ENCODE measurements around the gene KLHL22. TPM values are rescaled to one million over a fixed set of nuclear protein-coding genes. Genes with fewer than 3 reads are reported as not detected.

The KLHL22 gene
- total and polyA plus RNA-seq, 2 of the 8 experiments (the other 6 are each of a cell fraction or from before 2014, with no cell fraction given): 9.4 to 16.2 TPM

DNA sequence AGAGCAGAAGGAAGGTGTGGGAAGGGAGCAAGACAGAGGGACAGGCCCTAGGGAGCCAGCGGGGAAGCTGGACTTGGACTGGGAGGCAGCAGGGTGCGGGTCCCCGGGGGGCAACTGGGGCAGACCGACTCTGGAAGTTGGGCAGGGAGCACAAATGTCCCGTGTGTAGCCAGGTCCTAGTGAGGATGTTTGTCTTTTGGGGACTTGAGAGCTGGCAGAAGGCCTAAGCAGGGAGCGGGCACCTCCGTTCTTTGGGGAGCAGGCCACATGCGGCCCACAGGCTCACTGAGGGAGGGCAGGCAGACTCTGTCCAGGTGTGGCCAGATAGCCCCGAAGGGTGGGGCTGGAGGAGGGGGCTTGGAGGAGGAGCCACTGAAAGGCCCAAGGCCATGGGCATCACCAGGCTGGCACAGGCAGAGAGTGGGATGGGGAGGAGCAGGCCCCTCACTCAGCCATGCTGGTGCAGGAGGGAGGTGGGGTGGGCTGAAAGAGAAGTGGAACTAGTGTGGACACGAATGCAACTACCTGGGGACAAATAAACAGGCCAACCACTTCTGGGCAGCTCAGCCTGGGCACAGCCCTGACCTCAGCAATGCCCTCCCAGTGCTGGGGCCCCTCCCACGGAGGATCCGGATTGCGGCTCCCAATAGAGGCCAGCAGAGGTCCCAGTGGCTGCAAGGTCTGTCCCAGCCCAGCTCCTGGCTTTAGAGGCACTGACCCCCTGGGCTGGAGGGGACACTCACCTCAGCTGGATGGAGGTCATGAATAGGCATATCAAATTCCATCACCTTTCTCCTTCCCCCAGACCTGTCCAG lies 56.7 kb downstream of the KLHL22 start:
- ChIA-PET POLR2A (ENCODE audit: partially characterized antibody) (interaction anchor here (1.1 to 1.5 kb wide), 2 partner anchors 26 to 44 kb away, joined by 3 to 4 read pairs; no protein-coding TSS in a partner anchor), CTCF (ENCODE audit: partially characterized antibody) (interaction anchor here (0.5 to 4.2 kb wide), 9 partner anchors 9 to 170 kb away, joined by 3 to 47 read pairs (median 5); no protein-coding TSS in a partner anchor)
- Histone ChIP-seq H3K23ac (ENCODE audit: insufficient read length) (no peak overlapping the region), H3K56ac (replicated peaks; ENCODE audit: insufficient read length, low read depth, low read length) (no peak overlapping the region), H2AFZ (ENCODE audit: low read length) (no peak overlapping the region), H3K4ac (replicated peaks; ENCODE audit: insufficient read length, low read depth, low read length) (no peak overlapping the region), H3K9ac (replicated peaks in 1 of 4; ENCODE audit: extremely low read depth in 1 of 4, low read depth in 3 of 4, low read length in 3 of 4) (no peak overlapping the region), H4K8ac (ENCODE audit: extremely low read depth, insufficient read depth, low read length) (no peak overlapping the region; the same call in 1 of the 2 replicates), H3K4me3 (ENCODE audit: extremely low read depth in 1 of 4, insufficient read depth in 2 of 4, low read depth in 3 of 4, low read length in 4 of 4) (no peak overlapping the region), H3K4me1 (replicated peaks in 1 of 4; ENCODE audit: control insufficient read depth in 3 of 4, insufficient read depth in 4 of 4, low read length in 3 of 4) (peaks cover 0 to 15% (median 6%) of the 10 kb centered on the region in 4 experiments; a peak in 5 of 7 replicates), H4K5ac (ENCODE audit: insufficient read length, low read depth, low read length) (no peak overlapping the region), H2BK15ac (ENCODE audit: low read length) (no peak overlapping the region), H3K9me3 (ENCODE audit: insufficient read depth in 2 of 2, low read depth in 1 of 2, low read length in 1 of 2) (no peaks in the 10 kb centered on the region), H2BK20ac (ENCODE audit: low read length) (no peak overlapping the region; the same call in 1 of the 2 replicates), H3K18ac (ENCODE audit: extremely low read depth, low read length) (no peak overlapping the region), H2BK5ac (ENCODE audit: low read depth, low read length) (no peak overlapping the region), H3K79me1 (ENCODE audit: low read depth, low read length) (peaks cover 2% of the 10 kb centered on the region; the same call in 1 of the 2 replicates), H4K91ac (replicated peaks; ENCODE audit: insufficient read length, low read length) (no peak overlapping the region), H2AK5ac (ENCODE audit: low read depth, low read length) (no peak overlapping the region), H2BK120ac (replicated peaks; ENCODE audit: low read depth, low read length) (no peak overlapping the region), H3K27ac (ENCODE audit: low read depth, low read length) (no peak overlapping the region), H3K79me2 (ENCODE audit: control insufficient read depth in 1 of 2, insufficient read depth in 2 of 2, low read length in 2 of 2) (no peaks in the 10 kb centered on the region), H3K14ac (ENCODE audit: insufficient read length) (no peak overlapping the region), H3K23me2 (ENCODE audit: low read depth, low read length) (peaks cover 17% of the 10 kb centered on the region; the same call in 1 of the 2 replicates), H4K20me1 (replicated peaks in 1 of 2; ENCODE audit: control insufficient read depth in 1 of 2, insufficient read depth in 2 of 2, low read length in 2 of 2) (peaks cover 11 to 21% of the 10 kb centered on the region in 2 experiments), H2BK12ac (ENCODE audit: low read depth, low read length) (peak overlapping the region; percentile 50; the same call in 1 of the 2 replicates), H3K36me3 (ENCODE audit: control insufficient read depth in 2 of 4, insufficient read depth in 4 of 4, low read length in 3 of 4) (peaks cover 0 to 3% (median 0%) of the 10 kb centered on the region in 4 experiments; a peak in 1 of 8 replicates), H3K4me2 (ENCODE audit: insufficient read depth in 1 of 2, low read depth in 2 of 2, low read length in 2 of 2) (peak overlapping the region; percentile 86 to 90), H3K27me3 (replicated peaks in 1 of 4; ENCODE audit: control insufficient read depth in 3 of 4, extremely low read depth in 1 of 4, insufficient read depth in 3 of 4, low read length in 3 of 4) (peaks cover 18 to 52% (median 47%) of the 10 kb centered on the region in 4 experiments)
- no peak for DNase-seq (ENCODE audit: low read depth in 1 of 2, low spot score in 2 of 2)
- TF ChIP-seq SP1 (IDR thresholded peaks at IDR 0.05; ENCODE audit: low read depth, low read length): no peak
- peak; percentile 23 to 40; a peak in 3 of 4 replicates for TF ChIP-seq RAD21 (IDR thresholded peaks at IDR 0.05 in 1 of 2, conservative IDR thresholded peaks at IDR 0.05 in 1 of 2; ENCODE audit: low read depth in 2 of 2, low read length in 2 of 2)
- TF ChIP-seq SP4 (IDR thresholded peaks at IDR 0.05; ENCODE audit: low read length): no peak
- TF ChIP-seq, protein P1, sequence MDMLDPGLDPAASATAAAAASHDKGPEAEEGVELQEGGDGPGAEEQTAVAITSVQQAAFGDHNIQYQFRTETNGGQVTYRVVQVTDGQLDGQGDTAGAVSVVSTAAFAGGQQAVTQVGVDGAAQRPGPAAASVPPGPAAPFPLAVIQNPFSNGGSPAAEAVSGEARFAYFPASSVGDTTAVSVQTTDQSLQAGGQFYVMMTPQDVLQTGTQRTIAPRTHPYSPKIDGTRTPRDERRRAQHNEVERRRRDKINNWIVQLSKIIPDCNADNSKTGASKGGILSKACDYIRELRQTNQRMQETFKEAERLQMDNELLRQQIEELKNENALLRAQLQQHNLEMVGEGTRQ (IDR thresholded peaks at IDR 0.05; ENCODE audit: low read length): no peak
- TF ChIP-seq RXRA (IDR thresholded peaks at IDR 0.05; ENCODE audit: insufficient read depth, low read depth, low read length): no peak
- TF ChIP-seq, protein P2, sequence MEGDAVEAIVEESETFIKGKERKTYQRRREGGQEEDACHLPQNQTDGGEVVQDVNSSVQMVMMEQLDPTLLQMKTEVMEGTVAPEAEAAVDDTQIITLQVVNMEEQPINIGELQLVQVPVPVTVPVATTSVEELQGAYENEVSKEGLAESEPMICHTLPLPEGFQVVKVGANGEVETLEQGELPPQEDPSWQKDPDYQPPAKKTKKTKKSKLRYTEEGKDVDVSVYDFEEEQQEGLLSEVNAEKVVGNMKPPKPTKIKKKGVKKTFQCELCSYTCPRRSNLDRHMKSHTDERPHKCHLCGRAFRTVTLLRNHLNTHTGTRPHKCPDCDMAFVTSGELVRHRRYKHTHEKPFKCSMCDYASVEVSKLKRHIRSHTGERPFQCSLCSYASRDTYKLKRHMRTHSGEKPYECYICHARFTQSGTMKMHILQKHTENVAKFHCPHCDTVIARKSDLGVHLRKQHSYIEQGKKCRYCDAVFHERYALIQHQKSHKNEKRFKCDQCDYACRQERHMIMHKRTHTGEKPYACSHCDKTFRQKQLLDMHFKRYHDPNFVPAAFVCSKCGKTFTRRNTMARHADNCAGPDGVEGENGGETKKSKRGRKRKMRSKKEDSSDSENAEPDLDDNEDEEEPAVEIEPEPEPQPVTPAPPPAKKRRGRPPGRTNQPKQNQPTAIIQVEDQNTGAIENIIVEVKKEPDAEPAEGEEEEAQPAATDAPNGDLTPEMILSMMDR (IDR thresholded peaks at IDR 0.05; ENCODE audit: control extremely low read depth in 1 of 3, insufficient read depth in 1 of 3, low read depth in 1 of 3, low read length in 3 of 3): peak; percentile 32 to 46 (median 44)
- TF ChIP-seq TCF12 (IDR thresholded peaks at IDR 0.05; ENCODE audit: low read depth, low read length): no peak
- FAIRE-seq: no peak
- 72% methylated on average over 13 of the region's 13 CpGs; no CpG with 5 or more reads in 1 of the 2 experiments for WGBS, 2 experiments (ENCODE audit: extremely low coverage in 1 of 2, insufficient coverage in 1 of 2, insufficient read length in 1 of 2, insufficient replicate concordance in 2 of 2, low coverage in 1 of 2, low lambda C conversion rate in 2 of 2, missing lambda C conversion rate in 1 of 2)

Data from H1 (cell line).